ENCODE measurements around the gene PTX4. TPM values are rescaled to one million over a fixed set of nuclear protein-coding genes. Genes with fewer than 3 reads are reported as not detected.

Gene PTX4
- total RNA-seq, 1 donor from 2014 or later = not detected

- H3K36me3 Mint-ChIP-seq (ENCODE audit: insufficient read depth) = no peaks in the 10 kb centered on the region
- no peaks in the 10 kb centered on the region for H3K4me1 Mint-ChIP-seq (ENCODE audit: low read depth)
- TF ChIP-seq CTCF (IDR thresholded peaks at IDR 0.05; ENCODE audit: unreplicated experiment) = no peak
- DNase-seq (ENCODE audit: low spot score, unreplicated experiment) = no peak
- H3K4me3 Mint-ChIP-seq (ENCODE audit: low read depth) = no peak overlapping the region
- no peaks in the 10 kb centered on the region for H3K27me3 Mint-ChIP-seq
- no peaks in the 10 kb centered on the region for H3K9me3 Mint-ChIP-seq (ENCODE audit: low read depth)
- H3K27ac Mint-ChIP-seq = no peak overlapping the region
Measured at GRCh38 chr16:1530883-1531637, 42.3 kb upstream of the PTX4 start.

GRCh38 chr16:1530349-1530882 lies 41.7 kb upstream of the PTX4 start:
- H3K27ac Mint-ChIP-seq = no peak overlapping the region
- no peaks in the 10 kb centered on the region for H3K27me3 Mint-ChIP-seq
- no peaks in the 10 kb centered on the region for H3K4me1 Mint-ChIP-seq (ENCODE audit: low read depth)
- no peak overlapping the region for H3K4me3 Mint-ChIP-seq (ENCODE audit: low read depth)
- no peaks in the 10 kb centered on the region for H3K36me3 Mint-ChIP-seq (ENCODE audit: insufficient read depth)
- no peak for TF ChIP-seq CTCF (IDR thresholded peaks at IDR 0.05; ENCODE audit: unreplicated experiment)
- H3K9me3 Mint-ChIP-seq (ENCODE audit: low read depth) = no peaks in the 10 kb centered on the region
- DNase-seq (ENCODE audit: low spot score, unreplicated experiment) = no peak

- Mint-ChIP-seq H3K9me3 (ENCODE audit: low read depth) (no peaks in the 10 kb centered on the region), H3K27ac (no peak overlapping the region), H3K36me3 (ENCODE audit: insufficient read depth) (no peaks in the 10 kb centered on the region), H3K27me3 (no peaks in the 10 kb centered on the region), H3K4me1 (ENCODE audit: low read depth) (no peaks in the 10 kb centered on the region), H3K4me3 (ENCODE audit: low read depth) (no peak overlapping the region)
- TF ChIP-seq CTCF (IDR thresholded peaks at IDR 0.05; ENCODE audit: unreplicated experiment) = no peak
- DNase-seq (ENCODE audit: low spot score, unreplicated experiment) = no peak
Measured at GRCh38 chr16:1528921-1529537, 40.3 kb upstream of the PTX4 start.

GRCh38 chr16:1527836-1528811 lies 39.4 kb upstream of the PTX4 start:
- Mint-ChIP-seq H3K27me3 (no peaks in the 10 kb centered on the region), H3K4me1 (ENCODE audit: low read depth) (no peaks in the 10 kb centered on the region), H3K9me3 (ENCODE audit: low read depth) (no peaks in the 10 kb centered on the region), H3K27ac (no peak overlapping the region), H3K36me3 (ENCODE audit: insufficient read depth) (no peaks in the 10 kb centered on the region), H3K4me3 (ENCODE audit: low read depth) (no peak overlapping the region)
- TF ChIP-seq CTCF (IDR thresholded peaks at IDR 0.05; ENCODE audit: unreplicated experiment) = no peak
- DNase-seq (ENCODE audit: low spot score, unreplicated experiment) = no peak

All from progenitor cell of endocrine pancreas (in vitro differentiated cells).